Progenitor cell of endocrine pancreas (in vitro differentiated cells): ENCODE results near the gene GPX4. TPM values are rescaled to one million over a fixed set of nuclear protein-coding genes. Genes with fewer than 3 reads are reported as not detected.
A peak's percentile ranks its signal among the peaks of the same experiment; 100 is the strongest.

Source experiments
- DNase-seq: peaks from one replicate; pipeline ENCODE4 v3.0.0; 2021; ENCODE audit warnings: low spot score; ENCODE audit not compliant: unreplicated experiment
- H3K27ac Mint-ChIP-seq: 2 replicates; pipeline ENCODE4 v1.8.0; 2021; ENCODE audit warnings: mild to moderate bottlenecking, moderate library complexity, mixed read lengths
- H3K27me3 Mint-ChIP-seq: 2 replicates; pipeline ENCODE4 v1.8.0; 2021; ENCODE audit warnings: mixed read lengths
- H3K36me3 Mint-ChIP-seq: 2 replicates; pipeline ENCODE4 v1.8.0; 2022; ENCODE audit warnings: mixed read lengths; ENCODE audit not compliant: insufficient read depth
- H3K4me1 Mint-ChIP-seq: 2 replicates; pipeline ENCODE4 v1.8.0; 2021; ENCODE audit warnings: low read depth, mixed read lengths
- H3K4me3 Mint-ChIP-seq: 2 replicates; pipeline ENCODE4 v1.8.0; 2021; ENCODE audit warnings: low read depth, mild to moderate bottlenecking, moderate library complexity, mixed read lengths
- H3K9me3 Mint-ChIP-seq: 2 replicates; pipeline ENCODE4 v1.8.0; 2021; ENCODE audit warnings: low read depth, mixed read lengths
- CTCF ChIP-seq: fragments of 200-600 bp; sonication (generic); IDR thresholded peaks from one replicate; pipeline ENCODE4 v1.5.0; 2021; ENCODE audit warnings: antibody characterized with exemption, mild to moderate bottlenecking; ENCODE audit not compliant: unreplicated experiment
- total RNA-seq: library from RNA; stranded (reverse); gene quantifications from 2 replicates; pipeline ENCODE4 v1.2.1, GENCODE V29; 2021

Gene GPX4
- total RNA-seq, 1 donor from 2014 or later: 231 TPM

- Mint-ChIP-seq H3K4me1 (peaks cover 5% of the 10 kb centered on the region), H3K27me3 (peaks cover 5% of the 10 kb centered on the region), H3K4me3 (no peak overlapping the region), H3K36me3 (no peaks in the 10 kb centered on the region), H3K9me3 (no peaks in the 10 kb centered on the region), H3K27ac (no peak overlapping the region)
- DNase-seq: no peak
- no peak for TF ChIP-seq CTCF
Observed at GRCh38 chr19:1079566-1080111, 24.2 kb upstream of the GPX4 start.

- H3K27ac Mint-ChIP-seq: no peak overlapping the region
- no peaks in the 10 kb centered on the region for H3K9me3 Mint-ChIP-seq
- no peak for DNase-seq
- no peak for TF ChIP-seq CTCF
- H3K4me3 Mint-ChIP-seq: no peak overlapping the region
- peaks cover 3% of the 10 kb centered on the region for H3K4me1 Mint-ChIP-seq
- peaks cover 4% of the 10 kb centered on the region for H3K36me3 Mint-ChIP-seq
- peaks cover 2% of the 10 kb centered on the region for H3K27me3 Mint-ChIP-seq
Observed at GRCh38 chr19:1080360-1081161, 23.2 kb upstream of the GPX4 start.

GRCh38 chr19:1081301-1082164, 22.3 kb upstream of the GPX4 start:
- peak overlapping the region; percentile 42 for H3K4me3 Mint-ChIP-seq
- no peak for DNase-seq
- peaks cover 4% of the 10 kb centered on the region for H3K36me3 Mint-ChIP-seq
- peak overlapping the region; percentile 62 for H3K27ac Mint-ChIP-seq
- no peaks in the 10 kb centered on the region for H3K9me3 Mint-ChIP-seq
- H3K27me3 Mint-ChIP-seq: no peaks in the 10 kb centered on the region
- peak; percentile 43 for TF ChIP-seq CTCF
- no peaks in the 10 kb centered on the region for H3K4me1 Mint-ChIP-seq

- Mint-ChIP-seq H3K27ac (peak overlapping the region; percentile 71), H3K9me3 (no peaks in the 10 kb centered on the region), H3K4me3 (peak overlapping the region; percentile 72), H3K27me3 (no peaks in the 10 kb centered on the region), H3K36me3 (peaks cover 4% of the 10 kb centered on the region), H3K4me1 (no peaks in the 10 kb centered on the region)
- TF ChIP-seq CTCF: no peak
- DNase-seq: peak; percentile 93
Observed at GRCh38 chr19:1082165-1082927, 21.4 kb upstream of the GPX4 start.
